DND-41 (cell line): ENCODE results near the gene TXNIP.

Experiments used
- ATAC-seq: fragments of 200-7000 bp; cut with Tn5 transposase; 3 replicates; pipeline ENCODE4 v1.9.1; 2021; ENCODE audit warnings: low read depth; ENCODE audit not compliant: insufficient read depth
- DNase-seq: peaks from one replicate; pipeline ENCODE4 v3.0.0-alpha.2; 2020
- H2AFZ ChIP-seq: 2 replicates; pipeline ENCODE4 v1.6.0; 2012; ENCODE audit warnings: low read depth, low read length
- H3K27ac ChIP-seq: 2 replicates; pipeline ENCODE4 v1.5.1; 2012; ENCODE audit warnings: low read length, inconsistent platforms
- H3K27me3 ChIP-seq: fragments of 200-600 bp; sonication (generic); 2 replicates; pipeline ENCODE4 v1.6.0; 2012; ENCODE audit warnings: low read length, mild to moderate bottlenecking, inconsistent platforms; ENCODE audit not compliant: insufficient read depth, poor library complexity
- H3K36me3 ChIP-seq: 2 replicates; pipeline ENCODE4 v1.5.1; 2012; ENCODE audit warnings: low read length, inconsistent platforms; ENCODE audit not compliant: insufficient read depth
- H3K4me1 ChIP-seq: 2 replicates; pipeline ENCODE4 v1.5.1; 2012; ENCODE audit warnings: mild to moderate bottlenecking, low read length; ENCODE audit not compliant: insufficient read depth
- H3K4me2 ChIP-seq: 2 replicates; pipeline ENCODE4 v1.6.0; 2012; ENCODE audit warnings: mild to moderate bottlenecking, moderate library complexity, low read length, inconsistent platforms; ENCODE audit not compliant: insufficient read depth
- H3K4me3 ChIP-seq, 2 experiments: fragments of 200-600 bp in 1 of 2; shearing (Covaris generic) in 1 of 2; 2 replicates each; pipeline ENCODE4 v1.5.1; 2012 to 2016; ENCODE audit warnings: inconsistent platforms in 2 of 2, low read length in 2 of 2, mild to moderate bottlenecking in 2 of 2, low read depth in 1 of 2, moderate library complexity in 1 of 2
- H3K79me2 ChIP-seq: 2 replicates; pipeline ENCODE4 v1.6.0; 2012; ENCODE audit warnings: low read length, inconsistent platforms; ENCODE audit not compliant: insufficient read depth
- H3K9ac ChIP-seq: 2 replicates; pipeline ENCODE4 v1.6.0; 2012; ENCODE audit warnings: low read depth, mild to moderate bottlenecking, inconsistent platforms, low read length, moderate library complexity
- H3K9me3 ChIP-seq: 2 replicates; pipeline ENCODE4 v1.5.1; 2012; ENCODE audit warnings: low read length, moderate library complexity, mild to moderate bottlenecking, inconsistent platforms; ENCODE audit not compliant: insufficient read depth, severe bottlenecking
- H4K20me1 ChIP-seq: 2 replicates; pipeline ENCODE4 v1.6.0; 2012; ENCODE audit warnings: low read length; ENCODE audit not compliant: insufficient read depth
- CTCF ChIP-seq: IDR thresholded peaks from 2 replicates; pipeline ENCODE4 v1.5.1; 2012; ENCODE audit warnings: borderline replicate concordance, low read length, moderate library complexity, mild to moderate bottlenecking; ENCODE audit not compliant: poor library complexity, severe bottlenecking; ENCODE audit errors: extremely low read depth
- EZH2 ChIP-seq: IDR thresholded peaks from 3 replicates; pipeline ENCODE4 v1.6.1; 2012; ENCODE audit warnings: borderline replicate concordance, low read depth, mild to moderate bottlenecking, moderate library complexity, low read length, inconsistent platforms; ENCODE audit not compliant: severe bottlenecking

TXNIP gene

GRCh38 chr1:145997718-145998023 lies 1.3 kb upstream of the TXNIP start:
- Histone ChIP-seq H3K4me1 (peaks cover 61% of the 10 kb centered on the region), H3K4me2 (peak overlapping the region; percentile 97), H3K27ac (peak overlapping the region; percentile 97), H3K79me2 (peaks cover 18% of the 10 kb centered on the region), H3K9ac (peak overlapping the region; percentile 73), H3K36me3 (peaks cover 18% of the 10 kb centered on the region), H2AFZ (no peak overlapping the region), H3K27me3 (no peaks in the 10 kb centered on the region), H3K4me3 (peak overlapping the region in 1 of 2 experiments; percentile 84; a peak in 1 of 4 replicates), H4K20me1 (no peaks in the 10 kb centered on the region), H3K9me3 (no peaks in the 10 kb centered on the region)
- ATAC-seq (no peak), DNase-seq (no peak)
- TF ChIP-seq EZH2 (no peak), CTCF (no peak)

GRCh38 chr1:145997016-145997717 lies 788 bp upstream of the TXNIP start:
- H2AFZ ChIP-seq, result peak overlapping the region; percentile 84
- H3K9ac ChIP-seq, result peak overlapping the region; percentile 73
- H3K4me3 ChIP-seq, result peak overlapping the region; percentile 75 to 84
- no peaks in the 10 kb centered on the region for H4K20me1 ChIP-seq
- H3K9me3 ChIP-seq, result no peaks in the 10 kb centered on the region
- H3K27me3 ChIP-seq, result no peaks in the 10 kb centered on the region
- TF ChIP-seq EZH2 (no peak), CTCF (no peak)
- peaks cover 61% of the 10 kb centered on the region for H3K4me1 ChIP-seq
- peaks cover 18% of the 10 kb centered on the region for H3K79me2 ChIP-seq
- H3K36me3 ChIP-seq, result peaks cover 18% of the 10 kb centered on the region
- ATAC-seq (peak; percentile 76), DNase-seq (peak; percentile 82)
- H3K27ac ChIP-seq, result peak overlapping the region; percentile 97
- H3K4me2 ChIP-seq, result peak overlapping the region; percentile 97

GRCh38 chr1:145995964-145996432 lies 381 bp downstream of the TXNIP start:
- no peak for ATAC-seq
- peaks cover 18% of the 10 kb centered on the region for H3K79me2 ChIP-seq

More at GRCh38 chr1:145995964-145996432, 381 bp downstream of the TXNIP start:
- peaks cover 18% of the 10 kb centered on the region for H3K36me3 ChIP-seq
- H3K9me3 ChIP-seq, result no peaks in the 10 kb centered on the region
- H3K9ac ChIP-seq, result peak overlapping the region; percentile 73
- H3K27ac ChIP-seq, result peak overlapping the region; percentile 97
- TF ChIP-seq EZH2 (no peak), CTCF (no peak)
- H3K4me2 ChIP-seq, result peak overlapping the region; percentile 97
- no peaks in the 10 kb centered on the region for H4K20me1 ChIP-seq
- H3K27me3 ChIP-seq, result no peaks in the 10 kb centered on the region
- peaks cover 61% of the 10 kb centered on the region for H3K4me1 ChIP-seq
- peak overlapping the region; percentile 84 for H2AFZ ChIP-seq
- peak overlapping the region; percentile 75 to 84 for H3K4me3 ChIP-seq
- peak; percentile 19 for DNase-seq
